Measurements from ENCODE around the gene EPB41L1.

EPB41L1 gene

GRCh38 chr20:36149012-36149411, 5.5 kb upstream of the EPB41L1 start:
- CTCF ChIA-PET: interaction anchor here (0.6 to 14.5 kb wide), 4 partner anchors 10 to 290 kb away, joined by 4 to 308 read pairs (median 8); no protein-coding TSS in a partner anchor

GRCh38 chr20:36149469-36149868, 5.1 kb upstream of the EPB41L1 start:
- POLR2A ChIA-PET: no interaction called here
- Histone ChIP-seq H3K9me3 (ENCODE audit: control insufficient read depth, insufficient read depth, low read depth, low read length) (no peaks in the 10 kb centered on the region), H3K36me3 (ENCODE audit: control insufficient read depth in 2 of 2, insufficient read depth in 1 of 2, low read length in 2 of 2) (no peaks in the 10 kb centered on the region), H3K4me3 (ENCODE audit: low read depth, low read length) (no peak overlapping the region), H3K27ac (ENCODE audit: extremely low read depth, low read depth, low read length) (no peak overlapping the region), H3K4me1 (ENCODE audit: control insufficient read depth, insufficient read depth, low read length) (peaks cover 5% of the 10 kb centered on the region; the same call in 1 of the 2 replicates)
- CTCF ChIA-PET: interaction anchor here (0.6 to 14.5 kb wide), 4 partner anchors 11 to 290 kb away, joined by 4 to 308 read pairs (median 8); no protein-coding TSS in a partner anchor
- TF ChIP-seq ZBTB44 (tag by site-specific recombination; IDR thresholded peaks at IDR 0.05) (no peak), ZNF544 (tag by site-specific recombination; IDR thresholded peaks at IDR 0.05) (no peak), KLF8 (tag by site-specific recombination; IDR thresholded peaks at IDR 0.05) (no peak), ZNF624 (tag by site-specific recombination; IDR thresholded peaks at IDR 0.05) (no peak), ZNF660 (tag by site-specific recombination; IDR thresholded peaks at IDR 0.05) (no peak), PRDM4 (tag by site-specific recombination; IDR thresholded peaks at IDR 0.05) (no peak), ZNF335 (tag by site-specific recombination; conservative IDR thresholded peaks at IDR 0.05) (no peak), ZNF10 (tag by site-specific recombination; IDR thresholded peaks at IDR 0.05) (no peak), ZNF645 (tag by site-specific recombination; IDR thresholded peaks at IDR 0.05) (no peak), ZNF677 (tag by site-specific recombination; IDR thresholded peaks at IDR 0.05) (no peak)

More at GRCh38 chr20:36149012-36149411, 5.5 kb upstream of the EPB41L1 start:
- Histone ChIP-seq H3K4me3 (ENCODE audit: low read depth, low read length) (no peak overlapping the region), H3K36me3 (ENCODE audit: control insufficient read depth in 2 of 2, insufficient read depth in 1 of 2, low read length in 2 of 2) (no peaks in the 10 kb centered on the region), H3K27ac (ENCODE audit: extremely low read depth, low read depth, low read length) (no peak overlapping the region), H3K9me3 (ENCODE audit: control insufficient read depth, insufficient read depth, low read depth, low read length) (no peaks in the 10 kb centered on the region), H3K4me1 (ENCODE audit: control insufficient read depth, insufficient read depth, low read length) (peaks cover 3% of the 10 kb centered on the region; the same call in 1 of the 2 replicates)
- TF ChIP-seq HIC1 (tag by site-specific recombination; IDR thresholded peaks at IDR 0.05): no peak
- no peak for TF ChIP-seq GLI2 (tag by site-specific recombination; IDR thresholded peaks at IDR 0.05; ENCODE audit: borderline replicate concordance, low read depth)
- TF ChIP-seq ZSCAN23 (tag by site-specific recombination; IDR thresholded peaks at IDR 0.05): no peak
- TF ChIP-seq ZNF488 (tag by site-specific recombination; IDR thresholded peaks at IDR 0.05): no peak
- no peak for TF ChIP-seq ELK4 (IDR thresholded peaks at IDR 0.05; ENCODE audit: borderline replicate concordance, low read depth, low read length)
- no peak for TF ChIP-seq GLIS2 (tag by site-specific recombination; IDR thresholded peaks at IDR 0.05)
- no peak for TF ChIP-seq ZNF138 (tag by site-specific recombination; IDR thresholded peaks at IDR 0.05; ENCODE audit: borderline replicate concordance)
- TF ChIP-seq SCRT2 (tag by site-specific recombination; IDR thresholded peaks at IDR 0.05): no peak
- TF ChIP-seq ZNF146 (tag by site-specific recombination; IDR thresholded peaks at IDR 0.05): no peak
- no peak for TF ChIP-seq ZNF18 (tag by site-specific recombination; IDR thresholded peaks at IDR 0.05)
- TF ChIP-seq ZBTB8A (tag by site-specific recombination; IDR thresholded peaks at IDR 0.05): no peak
- POLR2A ChIA-PET: no interaction called here
